ENCODE data around the gene MGAT4A.

The MGAT4A gene

DNA sequence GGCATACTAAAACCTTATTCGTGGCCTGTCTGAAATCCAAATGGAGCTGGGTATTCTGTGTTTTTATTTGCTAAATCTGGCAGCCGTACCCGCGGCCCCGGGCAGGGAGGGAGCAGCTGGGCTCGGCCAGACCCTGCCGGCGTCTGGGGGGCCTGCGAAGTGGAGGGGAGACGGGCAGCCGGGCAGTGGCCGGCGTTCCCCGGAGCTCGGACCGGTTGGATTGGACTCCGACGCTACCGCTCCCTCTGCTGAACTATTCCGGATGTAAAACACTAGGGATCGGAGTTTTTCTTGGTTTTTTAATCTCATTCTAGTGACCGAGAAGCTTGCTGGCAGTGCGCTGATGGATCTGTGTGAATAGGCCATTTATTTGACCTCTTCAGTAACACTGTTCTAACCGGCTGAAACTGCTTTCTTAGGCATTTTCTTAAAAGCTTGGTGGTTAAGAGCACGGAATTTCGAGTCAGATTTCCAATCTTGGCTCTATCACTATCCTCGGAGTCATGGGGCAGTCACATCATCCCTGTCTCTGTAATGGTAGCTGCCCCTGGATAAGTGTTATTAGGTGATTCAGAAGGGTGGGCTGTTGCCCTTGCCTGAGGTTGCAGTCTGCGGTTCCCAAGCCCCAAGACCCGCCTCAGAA lies 121.8 kb downstream of the MGAT4A start:
- peak overlapping the region; percentile 73 for H3K4me3 ChIP-seq (ENCODE audit: low read depth, low read length)
- no peak for DNase-seq
- H3K27me3 ChIP-seq (ENCODE audit: insufficient read depth, low read depth, severe bottlenecking): no peaks in the 10 kb centered on the region
- peak overlapping the region; percentile 87 for H3K27ac ChIP-seq
- H3K9me3 ChIP-seq (ENCODE audit: severe bottlenecking): no peaks in the 10 kb centered on the region
- TF ChIP-seq, protein P1, sequence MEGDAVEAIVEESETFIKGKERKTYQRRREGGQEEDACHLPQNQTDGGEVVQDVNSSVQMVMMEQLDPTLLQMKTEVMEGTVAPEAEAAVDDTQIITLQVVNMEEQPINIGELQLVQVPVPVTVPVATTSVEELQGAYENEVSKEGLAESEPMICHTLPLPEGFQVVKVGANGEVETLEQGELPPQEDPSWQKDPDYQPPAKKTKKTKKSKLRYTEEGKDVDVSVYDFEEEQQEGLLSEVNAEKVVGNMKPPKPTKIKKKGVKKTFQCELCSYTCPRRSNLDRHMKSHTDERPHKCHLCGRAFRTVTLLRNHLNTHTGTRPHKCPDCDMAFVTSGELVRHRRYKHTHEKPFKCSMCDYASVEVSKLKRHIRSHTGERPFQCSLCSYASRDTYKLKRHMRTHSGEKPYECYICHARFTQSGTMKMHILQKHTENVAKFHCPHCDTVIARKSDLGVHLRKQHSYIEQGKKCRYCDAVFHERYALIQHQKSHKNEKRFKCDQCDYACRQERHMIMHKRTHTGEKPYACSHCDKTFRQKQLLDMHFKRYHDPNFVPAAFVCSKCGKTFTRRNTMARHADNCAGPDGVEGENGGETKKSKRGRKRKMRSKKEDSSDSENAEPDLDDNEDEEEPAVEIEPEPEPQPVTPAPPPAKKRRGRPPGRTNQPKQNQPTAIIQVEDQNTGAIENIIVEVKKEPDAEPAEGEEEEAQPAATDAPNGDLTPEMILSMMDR (IDR thresholded peaks at IDR 0.05; ENCODE audit: low read depth, low read length): no peak
- peaks cover 35% of the 10 kb centered on the region for H3K36me3 ChIP-seq

DNA sequence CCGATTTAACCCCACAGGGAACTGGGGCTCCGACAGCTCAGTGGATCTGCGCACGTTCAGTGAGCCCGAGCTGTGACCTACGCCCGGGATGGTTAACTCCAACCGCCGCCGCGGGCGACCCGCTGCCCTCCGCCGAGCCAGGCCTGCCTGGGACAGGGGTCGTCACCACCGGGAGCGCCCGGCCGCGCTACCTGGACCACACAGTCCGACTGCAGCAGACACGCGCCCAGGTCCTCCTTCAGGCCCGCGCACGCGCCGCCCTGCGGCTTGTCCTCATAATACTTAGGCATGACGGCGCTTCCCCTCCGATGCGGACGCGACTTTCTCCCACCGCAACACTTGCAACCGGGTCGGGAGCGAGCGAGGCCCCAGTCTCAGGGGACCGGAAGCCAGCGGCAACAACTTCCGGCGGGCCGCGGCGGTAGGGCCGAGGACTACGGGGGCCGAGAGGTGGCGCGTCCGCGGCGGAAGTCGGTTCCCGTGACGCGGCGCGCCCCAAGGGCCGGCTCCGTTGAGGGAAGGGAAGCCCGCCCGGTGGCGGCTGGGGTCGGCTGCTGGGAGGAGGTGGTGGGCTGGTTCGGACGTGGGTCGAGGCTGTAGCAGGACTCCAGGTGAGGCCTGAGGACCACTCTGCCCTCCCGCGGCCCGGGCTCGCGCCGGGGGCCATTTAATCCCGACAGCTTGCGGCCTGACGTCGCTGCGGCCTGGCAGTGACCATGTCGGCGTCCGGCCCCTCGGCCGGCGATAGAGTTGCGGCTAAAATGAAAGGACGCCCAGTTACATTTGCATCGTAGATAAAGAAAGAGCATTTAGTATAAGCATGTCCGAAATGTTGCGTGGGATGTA lies 122.6 kb downstream of the MGAT4A start, which contains the start of the genes COA5 and UNC50:
Gene COA5, minus strand, starts transcription at position 397 of the 846 bp plus-strand sequence. Its CDS starts 107 bp downstream, at position 290.
Gene UNC50, plus strand, starts transcription at position 474 of the 846 bp plus-strand sequence. CDS start 1,171 bp downstream, outside the sequence.
- no peaks in the 10 kb centered on the region for H3K27me3 ChIP-seq (ENCODE audit: insufficient read depth, low read depth, severe bottlenecking)
- DNase-seq: peak; percentile 89
- TF ChIP-seq, protein P1 (IDR thresholded peaks at IDR 0.05; ENCODE audit: low read depth, low read length): no peak
- no peaks in the 10 kb centered on the region for H3K9me3 ChIP-seq (ENCODE audit: severe bottlenecking)
- peaks cover 37% of the 10 kb centered on the region for H3K36me3 ChIP-seq
- H3K27ac ChIP-seq: peak within 1 kb of the TSS; percentile 87
- peak within 1 kb of the TSS; percentile 73 for H3K4me3 ChIP-seq (ENCODE audit: low read depth, low read length)

DNA sequence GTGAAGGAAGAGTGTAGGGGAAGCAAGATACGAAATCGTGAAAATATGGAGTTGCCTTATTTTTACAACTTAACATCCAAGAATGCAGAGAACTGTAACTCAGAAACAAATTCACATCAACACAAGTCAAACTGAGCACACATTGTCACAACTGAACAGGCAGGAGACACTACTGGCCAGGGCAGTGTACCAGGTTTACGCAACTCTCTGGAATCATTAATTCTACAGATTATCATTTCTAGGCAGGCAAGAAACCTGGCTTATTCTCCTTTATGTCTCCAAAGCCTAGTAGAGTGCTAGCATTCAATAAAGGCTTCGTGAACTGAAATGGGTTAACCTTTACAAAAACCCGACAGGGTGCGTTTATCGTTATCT lies 123.2 kb downstream of the MGAT4A start:
- peak overlapping the region; percentile 87 for H3K27ac ChIP-seq
- TF ChIP-seq, protein P1 (IDR thresholded peaks at IDR 0.05; ENCODE audit: low read depth, low read length): no peak

DNA sequence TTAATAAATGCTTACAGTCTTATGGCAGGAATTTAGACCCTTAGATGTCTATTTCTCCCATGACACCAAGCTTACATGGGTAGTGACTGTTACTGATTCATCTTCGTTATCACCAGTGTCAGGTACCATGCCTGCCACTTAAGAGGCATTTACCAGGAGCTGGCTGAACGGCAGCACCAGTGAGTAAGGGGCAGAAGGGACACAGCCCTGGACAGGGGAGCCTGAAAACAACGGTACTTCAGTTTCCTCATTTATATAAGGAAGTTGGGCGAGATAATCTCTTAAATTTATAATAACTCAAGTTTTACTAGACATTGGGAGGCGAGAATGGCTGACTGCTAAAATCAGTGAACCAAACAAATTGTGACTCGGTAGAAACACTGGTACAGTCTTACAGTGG lies 123.8 kb downstream of the MGAT4A start:
- Histone ChIP-seq H3K27ac (no peak overlapping the region), H3K4me3 (ENCODE audit: low read depth, low read length) (peak overlapping the region; percentile 73), H3K9me3 (ENCODE audit: severe bottlenecking) (no peaks in the 10 kb centered on the region), H3K36me3 (peaks cover 29% of the 10 kb centered on the region), H3K27me3 (ENCODE audit: insufficient read depth, low read depth, severe bottlenecking) (no peaks in the 10 kb centered on the region)
- DNase-seq: no peak
- TF ChIP-seq, protein P1 (IDR thresholded peaks at IDR 0.05; ENCODE audit: low read depth, low read length): no peak

More for the DNA sequence above, 123.2 kb downstream of the MGAT4A start:
- Histone ChIP-seq H3K27me3 (ENCODE audit: insufficient read depth, low read depth, severe bottlenecking) (no peaks in the 10 kb centered on the region), H3K4me3 (ENCODE audit: low read depth, low read length) (peak overlapping the region; percentile 73), H3K9me3 (ENCODE audit: severe bottlenecking) (no peaks in the 10 kb centered on the region), H3K36me3 (peaks cover 34% of the 10 kb centered on the region)
- no peak for DNase-seq

DNA sequence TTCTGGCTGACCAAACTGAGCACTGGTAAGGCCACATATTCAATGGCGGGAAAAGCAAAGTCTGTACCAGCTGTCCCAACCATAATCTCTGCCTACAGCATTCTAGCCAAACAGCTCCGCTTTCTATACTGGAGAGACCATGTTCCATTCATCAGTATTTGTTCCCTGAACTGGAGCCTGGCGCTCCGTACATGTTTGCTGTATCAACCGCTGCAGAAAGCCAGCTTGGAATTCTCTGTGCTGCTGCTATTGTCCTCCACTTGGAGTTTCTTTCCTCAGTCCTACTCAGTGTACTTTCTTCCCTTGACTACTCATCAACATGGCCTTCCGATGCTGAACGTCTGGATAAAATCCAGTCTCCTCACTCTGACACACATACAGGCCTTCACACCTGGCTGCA lies 124.5 kb downstream of the MGAT4A start:
- H3K27me3 ChIP-seq (ENCODE audit: insufficient read depth, low read depth, severe bottlenecking): no peaks in the 10 kb centered on the region
- H3K36me3 ChIP-seq: peaks cover 27% of the 10 kb centered on the region
- no peak overlapping the region for H3K27ac ChIP-seq
- no peaks in the 10 kb centered on the region for H3K9me3 ChIP-seq (ENCODE audit: severe bottlenecking)
- no peak overlapping the region for H3K4me3 ChIP-seq (ENCODE audit: low read depth, low read length)
- TF ChIP-seq, protein P1 (IDR thresholded peaks at IDR 0.05; ENCODE audit: low read depth, low read length): no peak
- DNase-seq: no peak
